SKM-1 (cell line): ENCODE data around the gene MAPK4.
"Not testable (repeated sequence)": the region's sequence is repeated elsewhere in the genome, so short reads cannot be mapped to it uniquely, and the experiment has no call there.

Source experiments
- DNase-seq: peaks from one replicate; lab custom pipeline; 2025; ENCODE audit not compliant: unreplicated experiment; lab: John Stamatoyannopoulos, UW

MAPK4 gene

DNA sequence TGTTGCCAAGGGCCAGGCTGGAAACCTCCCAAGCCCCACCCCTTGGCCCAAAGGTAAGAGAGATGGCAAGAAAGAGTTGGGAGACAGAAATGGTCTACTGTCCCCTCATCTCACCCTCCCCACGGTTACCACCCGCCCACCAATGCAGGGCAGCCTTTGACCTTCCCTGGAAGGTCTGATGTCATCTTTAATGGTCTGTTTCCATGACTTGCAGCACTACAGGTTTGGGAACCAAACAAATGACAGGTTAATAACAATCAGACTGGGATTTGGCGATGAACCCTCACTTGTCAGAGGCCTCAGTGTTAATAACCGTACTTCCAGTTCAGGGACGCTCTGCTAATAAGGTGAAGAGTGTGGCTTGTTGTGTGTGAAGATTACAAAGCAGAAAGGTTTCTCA lies 189.5 kb downstream of the MAPK4 start:
- DNase-seq = no peak

DNA sequence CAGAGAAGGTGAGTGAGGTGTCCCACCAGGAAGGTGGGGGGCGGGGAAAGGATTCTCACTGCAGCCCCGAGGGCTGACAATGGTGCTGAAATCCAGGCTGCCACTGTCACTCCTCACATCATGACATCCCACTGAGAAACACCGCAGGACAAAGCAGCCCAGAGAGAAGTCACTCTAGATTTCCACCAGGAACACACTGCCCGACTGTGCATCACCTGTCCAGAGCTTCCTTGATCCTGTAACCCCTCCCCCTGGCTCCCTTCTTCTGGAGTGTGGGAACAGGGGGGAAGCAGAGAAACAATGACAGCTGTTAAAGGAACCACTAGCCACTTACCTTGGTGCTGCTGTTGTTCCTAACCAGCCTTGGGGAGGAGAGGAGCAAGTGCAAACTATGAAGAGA lies 190.1 kb downstream of the MAPK4 start:
- no peak for DNase-seq

DNA sequence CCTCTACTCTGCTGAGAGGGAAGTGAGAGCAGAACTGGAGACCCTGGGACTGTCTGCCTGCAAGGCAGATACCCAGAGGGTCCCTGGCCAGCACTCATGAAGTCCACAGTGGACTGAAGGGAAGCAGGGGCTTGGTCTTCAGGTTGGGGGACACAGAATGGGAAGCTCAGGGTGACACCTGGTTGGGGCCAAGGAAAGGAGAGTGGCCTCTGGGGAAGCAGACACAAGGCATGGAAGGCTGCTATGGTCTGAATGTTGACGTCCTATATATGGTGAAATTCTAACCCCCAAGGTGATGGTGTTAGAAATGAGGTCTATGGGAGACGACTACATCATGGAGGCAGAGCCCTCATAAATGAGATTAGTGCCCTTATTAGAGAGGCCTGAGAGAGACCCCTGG lies 190.7 kb downstream of the MAPK4 start:
- no peak for DNase-seq

DNA sequence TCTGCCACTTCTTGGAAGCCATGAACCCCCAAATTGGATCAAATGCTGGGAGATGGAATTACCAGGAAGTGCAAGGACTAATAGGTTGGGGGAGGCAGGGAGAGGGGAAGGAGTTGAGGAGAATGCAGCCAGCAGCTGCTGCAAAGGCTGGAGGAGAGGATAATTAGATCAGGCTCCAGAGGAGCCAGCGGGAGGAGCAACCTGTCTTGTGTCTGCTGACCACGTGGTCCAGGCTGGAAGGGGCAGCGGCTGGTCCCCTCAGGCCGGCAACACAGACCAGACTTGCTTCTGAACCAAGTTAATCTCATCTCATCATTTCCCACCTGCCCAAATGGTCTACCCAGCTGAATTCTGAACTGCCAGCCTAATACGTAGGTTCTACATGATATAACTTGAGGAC lies 191.6 kb downstream of the MAPK4 start:
- DNase-seq = no peak

DNA sequence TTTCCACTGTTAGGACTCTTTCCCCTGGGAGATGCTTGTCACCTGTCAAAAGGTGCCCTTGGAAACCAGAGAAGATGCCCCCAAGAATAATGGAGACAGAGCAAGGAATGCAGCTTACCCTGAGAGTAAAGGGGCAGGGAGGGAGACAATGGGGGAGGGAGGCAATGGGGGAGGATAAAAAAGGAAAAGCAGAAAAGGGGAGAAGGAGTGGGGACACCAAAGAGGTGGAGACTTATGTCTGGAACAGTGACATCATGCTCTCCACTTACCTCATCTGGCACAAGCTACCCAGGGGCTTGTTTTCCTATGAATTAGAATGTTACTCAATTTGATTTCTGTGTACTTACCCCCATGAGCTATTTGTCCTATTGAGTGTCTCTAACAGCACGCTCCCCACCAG lies 192.1 kb downstream of the MAPK4 start:
- no peak for DNase-seq

DNA sequence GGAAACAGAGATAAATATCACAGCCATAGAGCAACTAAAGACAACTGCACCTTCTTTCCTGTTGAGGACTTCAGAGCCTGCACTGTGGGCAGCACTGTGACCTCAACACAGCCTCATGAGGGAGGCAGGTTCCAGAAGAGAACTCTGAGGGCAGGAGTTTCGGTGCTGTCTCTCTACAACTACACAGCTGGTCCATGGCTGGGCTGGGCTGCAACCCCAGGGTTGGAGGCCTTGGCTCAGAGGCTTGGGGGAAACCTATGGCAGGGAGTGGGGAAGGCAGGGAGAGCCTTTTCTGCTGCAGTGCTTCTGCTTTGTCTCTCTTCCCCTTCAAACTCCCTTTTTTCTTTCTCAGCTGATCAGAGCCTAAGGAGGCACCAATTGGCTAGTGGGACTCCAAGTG lies 193.4 kb downstream of the MAPK4 start:
- no peak for DNase-seq

DNA sequence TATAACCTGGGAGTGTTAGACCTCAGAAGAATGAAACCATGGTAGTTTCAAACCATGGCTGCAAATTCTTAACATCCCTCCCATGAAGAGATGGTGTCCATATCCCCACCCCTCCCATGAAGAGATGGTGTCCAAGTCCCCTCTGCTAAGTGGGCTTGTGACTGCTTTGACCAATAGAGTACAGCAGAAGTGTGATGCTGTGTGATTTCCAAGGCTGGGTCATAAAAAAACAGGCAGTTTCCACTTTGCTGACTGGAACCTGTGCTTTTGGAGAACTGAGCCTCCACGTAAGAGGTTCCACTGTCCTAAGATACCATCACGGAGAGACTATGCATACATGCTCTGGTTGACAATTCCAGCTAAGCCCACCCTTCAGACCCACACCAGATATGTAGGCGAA lies 194.4 kb downstream of the MAPK4 start:
- DNase-seq = no peak

DNA sequence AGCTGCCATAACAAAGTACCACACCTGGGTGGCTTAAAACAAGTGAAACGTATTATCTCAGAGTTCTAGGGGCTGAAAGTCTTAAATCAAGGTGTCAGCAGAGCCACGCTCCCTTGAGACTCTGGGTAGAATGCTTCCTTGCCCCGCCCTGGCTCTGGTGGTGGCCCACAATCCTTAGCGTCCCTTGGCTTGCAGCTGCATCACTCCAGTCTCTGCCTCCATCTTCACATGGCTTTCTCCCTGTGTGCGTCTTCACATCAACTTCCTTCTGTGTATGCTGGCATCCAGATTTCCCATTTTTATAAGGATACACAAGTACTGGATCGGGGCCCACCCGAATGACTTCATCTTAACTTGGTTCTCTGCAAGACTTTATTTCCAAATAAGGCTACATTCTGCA lies 197.5 kb downstream of the MAPK4 start:
- no peak for DNase-seq

DNA sequence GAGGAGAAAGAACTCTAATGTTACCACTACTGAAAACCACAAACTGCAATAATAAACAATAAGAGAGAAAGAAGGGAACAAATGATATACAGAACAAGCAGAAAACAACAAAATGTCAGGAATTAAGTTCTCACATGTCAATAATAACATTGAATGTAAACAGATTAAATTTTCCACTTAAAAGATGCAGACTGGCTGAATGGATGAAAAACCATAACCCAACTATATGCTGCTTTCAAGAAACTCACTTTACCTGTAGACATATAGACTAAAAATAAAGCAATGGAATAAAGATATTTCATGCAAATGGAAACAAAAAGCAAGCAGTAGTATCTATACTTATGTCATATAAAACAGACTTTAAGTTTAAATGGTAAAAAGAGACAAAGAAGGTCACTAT lies 209.6 kb downstream of the MAPK4 start:
- no peak for DNase-seq

DNA sequence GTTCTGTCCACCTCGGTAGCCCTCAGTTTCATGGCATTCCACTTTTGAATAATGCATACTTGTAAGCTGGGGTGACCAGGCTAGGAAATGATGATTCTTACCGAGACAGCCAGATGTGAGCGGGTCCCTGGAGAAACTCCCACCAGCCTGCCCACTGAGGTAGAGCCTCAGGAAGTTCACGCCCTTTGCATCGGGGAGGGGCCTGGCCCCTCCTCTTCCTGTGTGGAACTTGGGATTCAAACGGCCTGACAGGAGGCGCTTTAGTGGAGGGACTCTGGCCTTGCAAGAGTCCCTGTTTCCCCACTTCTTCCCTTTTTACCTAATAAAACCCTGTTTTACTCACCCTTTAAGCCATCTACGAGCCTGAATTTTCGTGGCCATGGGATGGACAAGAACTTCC lies 215.3 kb downstream of the MAPK4 start:
- no peak for DNase-seq

DNA sequence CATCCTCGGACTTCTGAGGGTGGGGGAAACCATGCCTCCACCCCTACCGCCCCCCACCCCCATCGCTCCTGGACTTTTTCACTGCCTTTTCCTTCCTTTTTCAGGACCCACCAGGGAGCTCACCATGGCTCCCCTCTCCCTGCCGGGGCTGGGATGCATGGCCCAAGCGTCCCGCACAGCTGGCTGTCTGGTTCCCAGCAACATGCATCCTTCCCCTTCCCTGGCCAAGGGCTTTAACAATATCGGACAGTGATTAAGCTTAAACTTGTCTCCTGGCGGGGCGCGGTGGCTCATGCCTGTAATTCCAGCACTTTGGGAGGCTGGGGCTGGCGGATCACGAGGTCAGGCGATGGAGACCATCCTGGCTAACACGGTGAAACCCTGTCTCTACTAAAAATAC lies 215.8 kb downstream of the MAPK4 start:
- DNase-seq = no peak

DNA sequence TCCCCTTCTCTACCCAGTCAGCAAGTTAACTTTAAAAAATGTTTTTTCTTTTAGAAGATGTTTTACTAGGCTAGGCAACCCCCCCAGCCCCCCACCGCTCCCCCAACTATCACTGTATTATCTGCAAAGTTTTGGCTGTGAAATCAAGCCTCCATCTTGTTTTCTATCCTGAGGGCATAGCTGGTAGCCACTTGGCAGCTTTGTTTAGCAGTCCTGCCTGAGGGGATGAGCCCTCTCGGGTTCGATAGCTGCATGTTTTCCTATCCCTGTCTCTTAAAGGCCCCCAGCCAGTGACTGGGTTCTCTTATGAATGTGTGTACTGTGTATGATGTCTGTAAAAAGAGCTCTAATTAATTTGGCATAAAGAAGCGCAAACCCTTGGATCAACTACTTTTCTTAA lies 216.5 kb downstream of the MAPK4 start:
- no peak for DNase-seq

DNA sequence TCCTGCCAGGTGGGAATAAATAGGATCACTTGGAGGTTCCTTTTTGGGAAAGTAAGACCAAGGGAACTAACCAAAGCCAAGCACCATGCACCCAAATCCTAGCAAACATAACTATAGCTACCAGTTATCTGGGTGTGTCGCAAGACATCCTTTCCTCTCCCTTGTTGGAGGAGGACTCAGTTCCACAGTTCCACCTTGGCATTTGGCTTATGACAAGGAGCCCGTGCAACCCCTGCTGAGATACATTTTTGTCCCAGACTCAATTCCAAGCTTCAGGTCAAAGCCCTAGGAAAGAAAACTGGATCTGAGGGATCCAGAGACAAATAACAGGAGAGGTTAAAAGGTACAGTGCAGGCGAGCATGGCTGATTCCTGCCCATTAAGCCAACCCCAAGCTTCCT lies 219.1 kb downstream of the MAPK4 start:
- DNase-seq = not testable (repeated sequence)
